HFF-Myc (cell line): ENCODE measurements around the gene SLC35E4.
"Not testable (repeated sequence)": the region's sequence is repeated elsewhere in the genome, so short reads cannot be mapped to it uniquely, and the experiment has no call there.

ENCODE experiments used
- DNase-seq: peaks from one replicate; pipeline ENCODE4 v3.0.0-alpha.2; 2011; ENCODE audit warnings: low read depth; ENCODE audit errors: extremely low read depth
- H3K4me3 ChIP-seq: replicated peaks from 2 replicates; pipeline ENCODE4 v1.5.1; 2011; ENCODE audit warnings: low read depth, mild to moderate bottlenecking, control low read depth, low read length
- CTCF ChIP-seq: IDR thresholded peaks from 2 replicates; pipeline ENCODE4 v1.5.1; 2012; ENCODE audit warnings: mild to moderate bottlenecking, low read depth, low read length, control low read depth; ENCODE audit errors: missing control alignments

Gene SLC35E4

GRCh38 chr22:30673136-30673535, 37.6 kb downstream of the SLC35E4 start:
- no peak overlapping the region for H3K4me3 ChIP-seq
- no peak for DNase-seq
- TF ChIP-seq CTCF = no peak

GRCh38 chr22:30674482-30674881, 38.9 kb downstream of the SLC35E4 start:
- TF ChIP-seq CTCF = no peak
- no peak overlapping the region for H3K4me3 ChIP-seq
- DNase-seq = no peak

DNA sequence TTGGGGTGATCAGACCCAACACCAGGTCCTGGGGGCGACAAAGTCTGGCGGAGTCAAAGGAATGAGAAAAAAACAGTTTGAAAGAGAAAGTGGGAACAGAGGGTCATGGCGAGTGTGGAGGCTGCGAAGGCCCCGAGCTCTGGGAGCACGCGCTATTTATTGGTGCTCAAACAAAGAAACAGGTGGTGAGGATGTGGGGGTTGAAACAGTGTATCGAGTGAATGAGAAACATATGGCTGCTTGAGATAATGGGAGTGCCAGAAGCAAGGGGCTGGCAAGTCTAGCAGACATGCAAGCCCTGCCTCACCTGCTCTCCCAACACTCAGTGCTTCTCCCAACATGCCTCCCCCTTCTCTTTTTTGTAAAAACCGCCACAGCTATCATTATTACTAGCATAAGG, 39.9 kb downstream of the SLC35E4 start:
- no peak for TF ChIP-seq CTCF
- DNase-seq = no peak
- no peak overlapping the region for H3K4me3 ChIP-seq

DNA sequence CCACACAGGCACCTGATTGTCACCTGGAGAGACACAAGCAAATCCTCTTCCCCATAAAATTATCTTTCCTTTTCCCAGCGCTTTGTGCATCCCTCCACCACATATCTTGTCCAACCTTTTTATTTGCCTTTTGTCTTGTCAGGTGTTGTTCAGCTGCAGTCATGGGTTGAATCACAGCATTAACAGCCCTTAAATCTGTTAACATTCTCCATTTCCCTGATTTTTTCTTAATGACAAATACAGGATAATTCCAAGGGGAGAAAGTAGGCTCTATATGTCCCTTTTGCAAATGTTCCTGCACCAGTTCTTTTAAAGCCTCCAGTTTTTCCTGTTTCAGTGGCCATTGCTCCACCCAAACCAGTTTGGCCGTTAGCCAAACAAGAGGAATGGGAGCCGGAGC, 41.0 kb downstream of the SLC35E4 start:
- H3K4me3 ChIP-seq, DNase-seq: not testable (repeated sequence)

- H3K4me3 ChIP-seq, DNase-seq: not testable (repeated sequence)
These were observed 44.5 kb downstream of the SLC35E4 start for GRCh38 chr22:30679895-30680690.

DNA sequence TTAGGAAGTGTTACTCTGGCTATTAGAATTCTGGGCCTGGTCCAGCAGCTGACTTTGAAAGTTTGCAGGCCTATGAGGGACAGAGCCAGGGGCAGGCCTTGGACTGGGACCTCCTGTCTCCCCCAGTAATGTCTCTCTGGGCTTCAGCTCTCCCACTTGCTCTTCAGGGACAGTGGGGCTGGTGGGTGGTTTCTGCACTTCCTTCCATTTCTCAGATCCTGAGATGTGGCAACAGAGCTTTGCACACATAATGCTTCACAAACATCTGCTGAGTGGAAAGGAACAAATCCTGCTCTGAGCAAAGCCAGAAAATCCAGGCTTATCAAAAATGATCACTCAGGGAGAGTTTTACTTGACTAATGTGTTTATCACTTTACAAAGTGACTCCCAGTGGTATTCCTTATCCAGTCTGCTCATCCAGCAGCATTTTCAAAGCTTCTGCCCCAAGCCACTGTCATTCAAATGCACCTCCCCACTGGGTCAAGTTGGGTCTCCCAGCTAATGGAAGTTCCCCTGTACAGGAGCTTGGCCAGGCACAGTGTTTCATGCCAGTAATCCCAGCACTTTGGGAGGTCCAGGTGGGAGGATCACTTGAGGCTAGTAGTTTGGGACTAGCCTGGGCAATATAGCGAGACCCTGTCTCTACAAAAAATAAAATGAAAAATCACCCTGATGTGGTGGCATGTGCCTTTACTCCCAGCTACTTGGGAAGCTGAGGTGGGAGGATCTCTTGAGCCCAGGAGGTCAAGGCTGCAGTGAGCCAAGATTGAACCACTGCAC, 45.6 kb downstream of the SLC35E4 start:
- no peak overlapping the region for H3K4me3 ChIP-seq
- TF ChIP-seq CTCF = no peak
- DNase-seq = no peak

DNA sequence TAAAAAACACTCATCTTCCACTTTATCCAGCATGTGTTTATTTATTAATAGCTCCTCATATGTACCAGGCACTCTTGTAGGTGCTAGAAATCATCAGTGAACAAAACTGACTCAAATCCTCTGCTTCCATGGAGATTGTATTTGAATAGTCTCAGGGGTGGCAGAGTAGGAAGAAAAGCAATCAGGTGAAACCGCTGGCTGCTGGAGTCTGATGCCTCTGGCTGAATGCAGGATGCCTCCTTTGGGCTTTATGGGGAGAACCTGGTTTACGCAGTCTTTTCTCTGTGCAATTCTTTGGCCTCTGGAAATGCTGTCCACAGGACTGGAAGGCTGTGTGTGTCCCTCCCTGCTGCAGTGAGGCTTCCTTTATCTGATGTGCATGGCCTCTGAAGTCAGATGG, 46.2 kb downstream of the SLC35E4 start:
- TF ChIP-seq CTCF = no peak
- no peak overlapping the region for H3K4me3 ChIP-seq
- no peak for DNase-seq
